Measurements from ENCODE around the gene NGF.

NGF gene

DNA sequence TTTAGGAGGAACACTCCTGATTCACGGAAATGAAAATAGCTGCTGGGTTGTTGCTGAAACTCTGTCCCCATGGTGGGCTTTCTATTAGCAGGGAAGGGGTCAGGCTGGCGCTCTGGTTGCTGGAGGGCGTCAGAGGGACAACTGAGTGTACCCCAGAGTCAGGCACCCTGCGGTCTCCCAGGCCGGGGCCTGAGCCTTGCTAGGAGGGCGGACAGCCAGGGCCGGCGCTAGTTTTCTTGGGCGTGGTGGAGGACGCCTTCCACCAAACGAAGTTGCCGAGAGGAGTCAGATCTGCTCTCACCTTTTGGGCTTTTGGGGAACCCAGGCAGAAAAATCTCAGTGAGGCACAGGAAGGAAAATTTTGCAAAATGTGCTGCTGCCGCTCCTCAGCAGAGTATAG is 54.8 kb downstream of the NGF start:
- no peak for DNase-seq (ENCODE audit: low read depth, low spot score)

DNA sequence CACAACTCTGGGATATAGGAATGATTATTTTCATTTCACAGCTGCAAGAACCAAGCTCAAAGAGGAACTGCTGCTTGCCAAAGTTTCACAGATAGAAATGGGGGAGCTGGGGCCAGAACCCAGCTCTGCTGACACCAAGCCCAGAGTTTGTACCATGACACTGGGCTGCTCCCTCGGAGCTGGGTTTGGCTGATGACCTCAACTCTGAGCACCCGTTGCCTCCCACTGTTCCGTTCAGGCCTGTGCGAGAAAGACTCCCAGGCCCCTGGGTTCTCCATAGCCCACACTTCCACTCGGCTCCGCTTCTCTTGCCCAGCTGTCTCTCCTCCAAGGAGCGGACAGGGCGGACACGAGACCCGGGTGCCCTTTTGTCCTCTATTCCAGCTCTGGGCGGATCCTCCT is 55.2 kb downstream of the NGF start:
- DNase-seq (ENCODE audit: low read depth, low spot score), result no peak

DNA sequence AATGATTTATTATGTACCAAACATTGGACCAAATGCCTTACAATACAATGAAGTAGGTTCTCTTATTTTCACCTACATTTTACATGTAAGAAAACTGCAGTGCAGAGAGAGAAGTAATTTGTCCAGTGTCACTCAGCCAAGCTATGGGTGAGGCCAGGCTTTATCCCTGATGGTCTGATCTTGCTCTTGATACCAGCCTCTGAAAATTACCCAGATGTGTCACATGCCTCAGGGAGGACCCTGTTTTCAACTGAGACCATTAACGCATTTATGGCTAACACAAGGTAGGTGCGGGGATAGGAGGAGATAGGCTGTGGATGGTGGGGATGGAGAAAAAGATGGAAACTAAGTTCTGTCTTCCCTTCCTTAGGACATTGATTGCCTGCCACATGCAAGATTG is 56.9 kb downstream of the NGF start:
- no peak for DNase-seq (ENCODE audit: low read depth, low spot score)

DNA sequence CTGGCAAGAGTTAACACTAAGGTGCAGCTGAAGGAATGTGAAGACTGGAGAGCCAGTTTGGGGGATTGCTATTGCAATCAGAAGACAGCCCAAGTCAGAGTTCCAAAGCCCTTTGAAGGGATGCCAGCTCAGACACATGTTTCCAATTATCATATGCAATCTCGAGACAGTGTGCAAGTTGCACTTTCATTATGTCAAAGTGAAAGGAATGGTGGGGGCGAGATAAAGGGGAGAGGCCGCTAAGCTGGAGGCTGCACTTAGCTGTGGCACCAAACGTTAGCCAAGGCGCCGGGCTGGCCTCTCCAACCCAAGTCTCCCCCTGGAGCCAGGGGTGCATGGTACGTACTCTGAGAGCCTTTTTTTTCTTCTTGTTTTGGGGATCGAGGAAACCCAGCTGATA is 58.0 kb downstream of the NGF start:
- no peak for DNase-seq (ENCODE audit: low read depth, low spot score)

- no peak for DNase-seq (ENCODE audit: low read depth, low spot score)
These were observed 59.8 kb downstream of the NGF start for GRCh38 chr1:115278211-115278610.

DNA sequence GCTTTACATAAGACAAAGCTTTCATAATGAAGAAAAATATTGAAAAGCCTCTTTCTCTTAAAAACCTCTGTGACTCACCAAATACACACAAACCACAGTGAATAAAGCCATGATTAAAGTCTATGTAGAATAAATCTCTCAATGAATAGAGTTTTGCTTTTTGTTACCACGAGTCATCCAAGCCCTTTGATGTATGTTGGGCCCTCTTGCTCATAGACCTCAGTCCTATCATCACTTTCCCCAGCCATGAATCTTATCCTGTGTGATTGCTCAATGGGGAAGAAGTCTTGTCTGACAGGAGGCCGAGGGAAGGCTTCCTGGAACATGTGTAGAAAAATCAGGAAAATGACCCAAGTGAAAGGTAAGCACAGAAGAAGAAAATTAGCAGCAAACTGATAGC is 60.8 kb downstream of the NGF start:
- DNase-seq (ENCODE audit: low read depth, low spot score), result no peak

DNA sequence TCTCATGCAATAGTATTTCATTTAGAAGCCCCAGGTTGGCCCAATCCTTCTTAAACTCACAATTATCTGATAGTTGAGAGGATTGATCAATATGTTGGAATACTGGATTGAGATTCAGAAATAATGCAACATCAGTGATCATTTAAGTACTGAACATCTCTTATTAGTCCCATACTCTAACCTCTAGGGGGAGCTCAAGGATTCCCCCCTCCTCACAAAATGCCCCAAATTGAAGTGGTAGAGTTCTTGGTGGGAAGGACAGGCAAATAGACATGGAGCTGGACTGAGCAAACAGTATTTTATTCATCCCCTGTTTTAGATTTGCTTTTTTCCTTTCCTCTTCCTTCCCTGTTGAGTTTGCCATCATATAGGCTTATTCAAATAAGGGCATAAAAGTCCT is 62.8 kb downstream of the NGF start:
- DNase-seq (ENCODE audit: low read depth, low spot score), result no peak

- no peak for DNase-seq (ENCODE audit: low read depth, low spot score)
These were observed 63.6 kb downstream of the NGF start for GRCh38 chr1:115274467-115274866.

DNA sequence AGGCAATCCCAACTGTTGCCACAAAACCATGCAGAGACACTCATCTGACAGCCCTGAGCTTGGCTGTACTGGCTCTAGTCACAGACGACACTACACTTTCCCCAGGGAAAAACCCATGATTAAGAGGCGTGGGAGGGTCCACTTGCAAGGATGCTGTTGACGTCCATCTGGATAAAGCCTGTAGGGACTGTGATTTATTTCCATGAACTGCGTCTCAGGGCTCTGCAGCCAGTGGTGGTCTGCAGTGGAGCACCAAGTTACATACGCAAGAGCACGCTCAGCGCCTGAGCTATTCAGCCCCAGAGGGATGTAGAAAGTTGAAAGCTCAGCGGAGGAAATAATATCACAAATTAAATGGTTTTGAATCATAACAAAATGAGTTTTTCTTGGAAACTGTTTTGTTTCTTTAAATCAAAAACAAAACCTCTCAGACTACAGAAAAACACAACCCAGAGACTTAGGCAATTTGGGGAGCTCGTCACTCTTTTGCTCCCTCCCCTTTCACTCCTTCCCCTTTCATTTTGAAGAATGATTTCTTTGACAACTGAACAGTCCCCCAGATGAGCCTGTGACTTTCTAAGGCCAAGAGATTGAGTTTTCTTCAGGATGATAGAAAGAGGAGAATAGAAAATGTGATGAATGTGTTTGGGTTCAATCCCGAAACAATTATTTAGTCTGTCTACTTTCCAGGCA is 71.2 kb downstream of the NGF start:
- DNase-seq (ENCODE audit: low read depth, low spot score), result no peak

DNA sequence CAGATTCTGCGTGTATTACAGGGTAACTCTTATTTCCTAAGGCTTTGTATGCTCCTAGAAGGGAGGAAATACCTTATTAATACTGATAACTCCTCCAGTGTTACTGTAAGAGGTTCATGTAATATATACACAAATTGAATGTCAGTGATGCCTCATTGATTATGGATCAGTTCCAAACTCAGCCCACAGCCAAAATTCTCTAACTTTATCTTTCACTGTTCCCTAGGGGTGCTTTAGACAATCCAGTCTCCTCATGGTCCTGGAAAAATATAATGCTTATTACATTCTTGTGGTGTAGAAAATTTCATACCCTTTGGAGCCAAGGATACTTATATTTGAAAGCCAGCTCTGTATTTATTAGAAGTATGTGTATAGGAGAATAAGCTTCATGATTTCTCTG is 73.0 kb downstream of the NGF start:
- DNase-seq (ENCODE audit: low read depth, low spot score), result no peak

GRCh38 chr1:115262886-115263285 is 75.2 kb downstream of the NGF start:
- DNase-seq (ENCODE audit: low read depth, low spot score), result peak; percentile 80

DNA sequence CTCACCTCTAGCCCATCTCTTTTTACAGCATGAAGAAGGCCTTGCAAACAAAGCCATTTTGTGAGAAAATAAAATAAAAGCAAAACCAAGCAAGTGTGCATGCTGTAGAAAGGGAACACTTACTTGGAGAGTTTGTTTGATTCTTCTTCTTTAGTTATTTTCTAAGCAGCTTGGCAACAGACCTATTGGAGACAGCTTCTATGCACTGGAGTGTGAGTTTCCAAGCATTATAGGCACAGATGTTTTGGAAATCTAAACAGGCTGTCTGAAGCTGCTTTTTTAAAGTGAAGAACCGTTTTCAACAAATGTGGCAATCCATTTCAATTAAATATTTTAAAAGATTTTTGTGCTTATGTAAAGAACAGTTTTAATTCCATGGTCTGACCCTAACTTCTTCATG is 76.6 kb downstream of the NGF start:
- no peak for DNase-seq (ENCODE audit: low read depth, low spot score)

- DNase-seq (ENCODE audit: low read depth, low spot score), result no peak
These were observed 79.7 kb downstream of the NGF start for GRCh38 chr1:115258302-115258866.

DNA sequence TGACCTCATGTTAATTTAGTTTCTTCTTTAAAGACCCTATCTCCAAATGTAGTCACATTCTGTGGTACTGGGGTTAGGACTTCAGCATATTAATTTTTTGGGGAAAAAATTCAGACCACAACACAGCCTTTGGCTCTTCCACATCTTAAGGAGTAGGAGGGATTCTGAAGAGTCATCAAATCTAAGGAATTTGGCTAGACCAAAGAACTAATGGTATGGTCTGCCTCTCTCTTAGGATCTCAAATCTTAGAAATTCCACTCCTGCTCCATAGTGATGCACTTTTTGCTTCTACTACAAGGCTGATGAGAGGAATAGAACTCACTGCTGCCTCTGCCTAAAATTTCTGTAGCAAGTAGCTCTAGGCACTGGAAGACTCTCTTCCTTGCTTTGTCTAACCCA is 80.5 kb downstream of the NGF start:
- no peak for DNase-seq (ENCODE audit: low read depth, low spot score)

DNA sequence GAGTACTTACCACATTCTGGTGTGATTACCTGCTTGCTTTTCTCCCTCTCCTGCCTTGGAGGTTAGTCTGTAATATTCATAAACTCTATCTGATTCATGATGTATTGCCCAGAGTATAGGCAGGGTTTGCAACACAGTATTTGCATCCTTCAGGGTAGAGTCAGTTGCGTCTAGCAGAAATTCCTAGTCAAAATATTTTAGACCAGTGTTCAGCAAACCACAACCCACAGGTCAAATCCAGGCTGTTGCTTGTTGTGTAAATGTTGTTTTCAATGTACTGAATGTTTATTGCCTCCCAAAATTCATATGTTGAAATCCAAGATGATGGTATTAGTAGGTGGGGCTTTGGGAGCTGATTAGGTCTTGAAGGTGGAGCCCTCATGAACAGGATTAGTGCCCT is 82.9 kb downstream of the NGF start:
- DNase-seq (ENCODE audit: low read depth, low spot score), result no peak

GRCh38 chr1:115252585-115252984 is 85.5 kb downstream of the NGF start:
- no peak for DNase-seq (ENCODE audit: low read depth, low spot score)

- DNase-seq (ENCODE audit: low read depth, low spot score), result peak; percentile 59
These were observed 86.2 kb downstream of the NGF start for GRCh38 chr1:115251856-115252255.

- no peak for DNase-seq (ENCODE audit: low read depth, low spot score)
These were observed 86.7 kb downstream of the NGF start for GRCh38 chr1:115251340-115251748.

DNA sequence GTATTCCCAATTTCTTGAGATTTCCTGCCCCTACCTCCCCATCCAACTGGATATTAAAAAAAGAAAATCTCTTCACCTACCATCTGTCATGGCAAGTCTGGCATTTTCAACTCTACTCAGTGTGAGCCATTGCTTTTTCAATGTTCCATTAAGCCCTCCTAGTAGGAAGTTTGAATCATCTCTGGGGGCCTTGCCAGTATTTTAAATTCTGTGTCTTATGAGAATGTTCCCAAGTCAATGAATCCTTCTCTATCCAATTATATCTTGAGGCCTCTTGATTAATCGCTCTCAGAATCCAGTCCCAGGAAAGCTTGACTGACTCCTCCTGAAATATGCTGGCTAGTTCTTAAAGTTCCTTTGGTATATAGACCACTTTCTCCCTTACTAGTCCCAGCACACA is 91.5 kb downstream of the NGF start:
- no peak for DNase-seq (ENCODE audit: low read depth, low spot score)

GRCh38 chr1:115245227-115245626 is 92.8 kb downstream of the NGF start:
- DNase-seq (ENCODE audit: low read depth, low spot score), result no peak

DNA sequence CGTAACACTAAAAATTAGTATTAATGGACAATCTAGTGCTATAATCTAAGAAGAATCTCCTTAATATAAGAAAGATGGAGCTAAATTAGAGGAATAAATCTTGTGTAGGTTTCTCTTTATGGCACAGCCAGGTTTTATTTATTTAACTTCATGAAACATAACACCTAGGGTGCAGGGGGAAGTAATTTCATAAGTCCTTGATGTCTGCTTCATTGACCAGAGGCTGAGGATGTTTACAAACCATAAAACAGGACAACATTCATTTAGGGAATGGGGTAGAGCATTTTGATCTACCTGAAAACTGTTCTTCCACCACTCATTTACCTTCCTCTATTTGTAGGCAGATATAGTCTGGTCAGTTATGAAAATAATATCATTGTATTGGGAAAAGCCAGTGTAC is 95.5 kb downstream of the NGF start:
- no peak for DNase-seq (ENCODE audit: low read depth, low spot score)

DNA sequence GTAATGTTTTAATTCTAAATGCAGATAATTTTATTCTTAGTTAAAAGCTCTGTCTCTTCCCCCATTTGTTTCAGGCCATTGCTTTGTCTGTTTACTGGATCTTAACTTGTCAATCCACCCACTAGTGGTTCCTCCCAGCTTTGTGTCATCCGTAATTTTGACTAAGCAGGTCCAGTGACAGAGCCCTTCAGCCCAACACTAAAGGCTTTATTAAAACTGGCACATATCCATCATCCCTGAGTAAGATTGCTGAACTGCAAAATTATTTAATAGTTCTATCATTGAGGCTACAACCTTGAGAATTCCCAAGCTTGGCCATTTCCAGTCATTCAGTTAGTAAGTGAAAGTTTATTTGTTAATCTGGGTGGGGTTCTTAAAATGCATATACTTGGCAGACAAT is 96.7 kb downstream of the NGF start:
- DNase-seq (ENCODE audit: low read depth, low spot score), result no peak

GRCh38 chr1:115240297-115240696 is 97.8 kb downstream of the NGF start:
- DNase-seq (ENCODE audit: low read depth, low spot score), result no peak

- DNase-seq (ENCODE audit: low read depth, low spot score), result no peak
These were observed 98.6 kb downstream of the NGF start for GRCh38 chr1:115239426-115239825.
